Right forelimb (tissue), 1 donor: Measurements from ENCODE around the gene ZNF611.
A peak's percentile ranks its signal among the peaks of the same experiment; 100 is the strongest.
"Not testable (repeated sequence)": the region's sequence is repeated elsewhere in the genome, so short reads cannot be mapped to it uniquely, and the experiment has no call there.

Experiments used
- DNase-seq: peaks from one replicate; pipeline ENCODE4 v3.0.0-alpha.2; 2018

The ZNF611 gene

GRCh38 chr19:52715902-52716301 is 18.9 kb downstream of the ZNF611 start:
- DNase-seq: not testable (repeated sequence)

DNA sequence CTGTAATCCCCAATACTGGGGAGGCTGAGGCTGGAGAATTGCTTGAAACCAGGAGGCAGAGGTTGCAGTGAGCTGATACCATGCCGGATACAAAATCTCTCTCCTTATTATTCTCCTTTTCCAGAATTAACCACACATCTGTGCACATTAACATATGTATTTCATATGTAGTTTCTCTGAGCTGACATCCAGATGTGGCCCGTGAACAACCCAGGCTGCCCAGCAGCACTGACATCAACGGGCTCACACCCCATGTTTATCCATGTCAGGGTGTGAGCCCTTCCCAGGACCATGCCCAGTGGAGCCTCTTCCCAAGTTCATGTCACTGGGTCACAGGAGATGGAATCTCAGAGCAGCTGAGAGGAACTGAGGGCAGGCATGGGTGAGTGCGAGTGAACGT is 19.5 kb downstream of the ZNF611 start:
- DNase-seq: not testable (repeated sequence)

DNA sequence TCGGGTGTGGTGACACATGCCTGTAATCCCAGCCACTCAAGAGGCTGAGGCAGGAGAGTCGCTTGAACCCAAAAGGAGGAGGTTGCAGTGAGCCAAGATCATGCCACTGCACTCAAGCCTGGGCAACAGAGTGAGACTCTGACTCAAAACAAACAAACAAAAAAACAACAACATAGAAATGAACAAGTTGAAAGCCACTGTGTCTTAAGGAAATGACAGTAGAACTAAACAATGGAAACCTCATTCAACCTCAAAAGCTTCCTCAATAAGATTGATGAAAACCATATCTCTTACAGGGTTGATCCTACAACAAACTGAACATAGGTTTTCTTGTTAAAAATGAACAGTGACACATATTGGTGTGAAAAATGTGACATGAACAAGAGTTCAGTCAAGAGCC is 21.8 kb downstream of the ZNF611 start:
- not testable (repeated sequence) for DNase-seq

- not testable (repeated sequence) for DNase-seq
Observed at GRCh38 chr19:52711661-52712060, 23.2 kb downstream of the ZNF611 start.

GRCh38 chr19:52710538-52710937 is 24.3 kb downstream of the ZNF611 start:
- DNase-seq: no peak

GRCh38 chr19:52705615-52706014 is 29.2 kb downstream of the ZNF611 start:
- not testable (repeated sequence) for DNase-seq

GRCh38 chr19:52703917-52704316 is 30.9 kb downstream of the ZNF611 start:
- no peak for DNase-seq

GRCh38 chr19:52700673-52701072 is 34.2 kb downstream of the ZNF611 start:
- no peak for DNase-seq

GRCh38 chr19:52699555-52699954 is 35.3 kb downstream of the ZNF611 start:
- not testable (repeated sequence) for DNase-seq

- no peak for DNase-seq
Observed at GRCh38 chr19:52695996-52696395, 38.8 kb downstream of the ZNF611 start.

DNA sequence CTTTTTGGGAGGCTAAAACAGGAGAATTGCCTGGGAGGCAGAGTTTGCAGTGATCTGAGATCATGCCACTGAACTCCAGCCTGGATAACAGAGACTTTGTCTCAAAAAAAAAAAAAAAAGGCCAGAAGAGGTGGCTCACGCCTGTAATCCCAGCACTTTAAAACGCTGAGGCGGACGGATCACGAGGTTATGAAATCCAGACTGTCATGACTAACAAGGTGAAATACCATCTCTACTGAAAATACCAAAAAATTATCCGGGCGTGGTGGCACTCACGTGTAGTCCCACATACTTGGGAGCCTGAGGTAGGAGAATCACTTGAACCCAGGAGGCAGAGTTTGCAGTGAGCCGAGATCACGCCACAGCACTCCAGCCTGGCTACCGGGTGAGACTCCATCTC is 39.9 kb downstream of the ZNF611 start:
- DNase-seq: no peak

DNA sequence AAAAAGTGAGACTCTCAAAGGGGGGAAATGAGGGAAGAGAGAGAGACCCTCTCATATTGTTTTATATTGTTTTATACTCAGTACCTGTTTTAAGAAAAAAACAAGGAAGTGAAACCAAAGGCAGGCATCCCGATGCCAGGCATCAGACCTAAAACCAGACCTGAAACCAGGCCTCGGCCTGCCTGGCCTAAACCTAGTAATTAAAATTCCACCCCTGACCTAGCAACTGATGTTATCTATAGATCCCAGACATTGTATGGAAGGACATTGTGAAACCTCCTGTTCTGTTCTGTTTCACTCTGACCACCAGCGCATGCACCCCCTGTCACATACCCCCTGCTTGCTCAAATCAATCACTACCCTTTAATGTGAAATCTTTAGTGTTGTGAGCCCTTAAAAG is 40.6 kb downstream of the ZNF611 start:
- not testable (repeated sequence) for DNase-seq

- no peak for DNase-seq
Observed at GRCh38 chr19:52692431-52693008, 42.3 kb downstream of the ZNF611 start.

DNA sequence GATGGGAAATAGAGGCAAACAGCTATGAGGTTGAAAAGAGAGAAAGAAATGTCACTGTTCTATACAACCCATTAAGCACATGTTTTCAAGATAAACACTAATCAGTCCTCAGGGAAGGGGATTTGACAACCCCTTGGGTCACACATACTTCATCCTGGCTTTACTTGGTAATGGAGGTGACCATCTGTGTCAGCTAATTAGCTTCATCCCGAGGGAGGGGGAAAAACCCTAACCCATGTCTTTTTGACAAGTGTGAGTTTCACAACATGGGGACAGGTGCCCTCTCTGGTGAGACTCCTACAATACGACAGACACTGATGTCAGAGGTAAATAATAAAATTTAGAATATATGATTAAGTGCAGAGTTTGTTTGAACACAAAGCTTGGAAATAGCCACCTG is 43.1 kb downstream of the ZNF611 start:
- DNase-seq: no peak

GRCh38 chr19:52691215-52691610 is 43.6 kb downstream of the ZNF611 start:
- no peak for DNase-seq

DNA sequence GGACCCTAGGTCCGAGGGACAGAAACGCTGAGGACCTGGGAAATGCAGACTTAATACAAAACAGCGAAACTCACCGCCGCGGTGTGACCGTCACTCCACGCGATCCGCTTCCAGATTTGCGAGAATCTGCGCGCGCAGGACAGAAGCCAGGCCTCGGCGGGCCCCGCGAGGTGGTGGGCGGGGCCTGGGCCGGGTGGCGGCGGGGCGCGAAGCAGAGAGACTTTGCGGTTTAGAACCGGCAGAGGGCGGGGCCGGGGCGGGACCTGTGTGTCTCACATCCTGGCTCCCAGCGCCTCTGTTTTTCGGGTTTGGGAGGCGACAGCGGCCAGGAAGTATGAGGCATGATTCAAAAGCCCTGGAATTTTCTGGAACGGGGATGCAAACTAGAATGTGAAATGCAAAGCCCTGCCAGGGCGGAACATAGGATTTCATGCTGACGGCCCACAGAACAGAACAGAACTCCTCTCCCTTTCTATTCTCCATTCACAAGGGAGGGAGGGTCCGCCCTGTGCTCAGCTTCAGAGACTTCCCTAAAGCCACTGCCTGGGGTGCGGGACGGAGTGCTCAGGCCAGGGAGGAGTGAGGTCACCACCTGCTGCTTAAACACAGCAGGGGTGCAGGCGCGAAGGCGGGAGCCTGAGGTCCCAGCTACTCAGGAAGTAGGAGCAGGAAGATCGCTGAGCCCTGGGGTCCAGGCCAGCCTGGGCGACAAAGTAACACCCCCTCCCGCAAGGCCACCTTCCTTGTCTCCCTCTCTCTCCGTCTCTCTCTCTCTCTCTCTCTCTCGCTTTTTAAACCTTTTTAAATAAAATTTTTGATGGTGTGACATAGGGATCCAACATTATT is 44.3 kb downstream of the ZNF611 start:
- DNase-seq: peak; percentile 96

DNA sequence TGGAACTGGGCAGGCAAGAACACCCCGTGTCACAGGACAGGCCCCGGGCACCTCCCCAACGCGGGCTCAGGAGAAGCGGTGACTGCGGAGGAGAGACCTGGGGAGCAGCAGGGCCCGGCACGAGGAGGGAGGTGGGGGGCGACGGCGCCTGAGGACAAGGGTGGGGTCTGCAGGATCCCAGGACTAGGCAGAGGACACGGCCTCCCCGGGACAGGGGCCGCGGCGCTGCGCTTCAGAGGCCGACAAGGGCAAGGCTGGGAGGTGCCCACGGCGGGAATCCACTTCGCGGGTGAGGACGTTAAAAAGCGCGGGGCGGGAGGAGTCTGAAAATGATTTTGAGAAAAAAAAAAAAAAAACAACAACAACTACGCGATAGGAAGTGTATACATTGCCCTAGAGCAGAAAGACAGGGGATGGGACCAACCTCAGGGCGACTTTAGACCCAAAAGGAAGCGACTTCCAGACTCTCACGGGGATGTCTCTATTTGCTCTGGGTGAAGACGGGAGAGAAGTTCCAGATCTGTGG is 44.9 kb downstream of the ZNF611 start:
- DNase-seq: peak; percentile 67

GRCh38 chr19:52688925-52689796 is 45.7 kb downstream of the ZNF611 start:
- not testable (repeated sequence) for DNase-seq

- DNase-seq: no peak
Observed at GRCh38 chr19:52688335-52688734, 46.5 kb downstream of the ZNF611 start.

DNA sequence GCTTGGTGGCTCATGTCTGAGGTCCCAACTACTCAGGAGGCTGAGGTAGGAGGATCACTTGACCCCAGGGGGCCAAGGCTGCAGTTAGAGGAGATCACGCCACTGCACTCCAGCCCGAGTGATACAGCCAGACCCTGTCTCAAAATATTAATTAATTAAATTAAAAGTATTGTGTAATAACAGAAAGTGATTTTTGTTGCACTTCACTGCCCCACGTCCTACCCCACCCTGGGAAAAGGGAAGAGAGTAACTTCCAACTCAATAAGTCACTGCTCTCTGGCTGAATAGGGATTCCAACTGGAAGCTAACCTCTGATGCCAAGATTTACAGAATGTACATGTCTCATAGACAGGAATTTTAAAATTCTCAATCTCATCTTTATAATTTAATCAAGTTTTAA is 47.2 kb downstream of the ZNF611 start:
- no peak for DNase-seq

GRCh38 chr19:52685811-52686210 is 49.0 kb downstream of the ZNF611 start:
- DNase-seq: no peak

DNA sequence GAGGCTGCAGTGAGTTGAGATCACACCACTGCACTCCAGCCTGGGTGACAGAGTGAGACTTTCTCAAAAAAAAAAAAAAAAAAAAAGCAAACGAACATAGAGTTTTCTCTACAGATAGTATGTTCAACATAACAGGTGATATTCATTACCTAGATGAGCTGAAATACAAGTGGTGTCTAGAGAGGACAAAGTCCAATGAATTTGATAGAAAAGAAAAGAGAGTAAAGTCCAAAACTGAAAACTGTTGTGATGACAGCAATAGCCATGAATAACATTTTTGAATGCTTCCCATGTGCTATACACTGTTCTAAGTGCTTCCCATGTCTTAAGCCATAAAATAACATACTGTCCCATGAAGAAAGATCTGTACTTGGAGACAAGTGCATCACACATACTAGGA is 53.6 kb downstream of the ZNF611 start:
- DNase-seq: not testable (repeated sequence)

GRCh38 chr19:52679598-52679997 is 55.2 kb downstream of the ZNF611 start:
- no peak for DNase-seq
